ENCODE measurements around the gene CARD10.

- TF ChIP-seq UBTF (CRISPR knock-in tag; IDR thresholded peaks at IDR 0.05) (peak; percentile 70; the same call in 1 of the 2 replicates), ZNF430 (CRISPR knock-in tag; IDR thresholded peaks at IDR 0.05) (peak; percentile 95), CTCF (CRISPR knock-in tag; IDR thresholded peaks at IDR 0.05) (peak; percentile 12; the same call in 1 of the 2 replicates), YY1 (IDR thresholded peaks at IDR 0.05; ENCODE audit: insufficient read depth, insufficient replicate concordance, low read depth, low read length) (peak; percentile 90)
Observed at GRCh38 chr22:37501610-37502341, 17.4 kb downstream of the CARD10 start.

Measured in HepG2 (cell line).